DND-41 (cell line): Measurements from ENCODE around the gene SMARCA2.

Experiments used
- ATAC-seq: fragments of 200-7000 bp; cut with Tn5 transposase; 3 replicates; pipeline ENCODE4 v1.9.1; 2021; ENCODE audit warnings: low read depth; ENCODE audit not compliant: insufficient read depth
- DNase-seq: peaks from one replicate; pipeline ENCODE4 v3.0.0-alpha.2; 2020
- H2AFZ ChIP-seq: 2 replicates; pipeline ENCODE4 v1.6.0; 2012; ENCODE audit warnings: low read depth, low read length
- H3K27ac ChIP-seq: 2 replicates; pipeline ENCODE4 v1.5.1; 2012; ENCODE audit warnings: low read length, inconsistent platforms
- H3K27me3 ChIP-seq: fragments of 200-600 bp; sonication (generic); 2 replicates; pipeline ENCODE4 v1.6.0; 2012; ENCODE audit warnings: low read length, mild to moderate bottlenecking, inconsistent platforms; ENCODE audit not compliant: insufficient read depth, poor library complexity
- H3K36me3 ChIP-seq: 2 replicates; pipeline ENCODE4 v1.5.1; 2012; ENCODE audit warnings: low read length, inconsistent platforms; ENCODE audit not compliant: insufficient read depth
- H3K4me1 ChIP-seq: 2 replicates; pipeline ENCODE4 v1.5.1; 2012; ENCODE audit warnings: mild to moderate bottlenecking, low read length; ENCODE audit not compliant: insufficient read depth
- H3K4me2 ChIP-seq: 2 replicates; pipeline ENCODE4 v1.6.0; 2012; ENCODE audit warnings: mild to moderate bottlenecking, moderate library complexity, low read length, inconsistent platforms; ENCODE audit not compliant: insufficient read depth
- H3K4me3 ChIP-seq, 2 experiments: fragments of 200-600 bp in 1 of 2; shearing (Covaris generic) in 1 of 2; 2 replicates each; pipeline ENCODE4 v1.5.1; 2012 to 2016; ENCODE audit warnings: inconsistent platforms in 2 of 2, low read length in 2 of 2, mild to moderate bottlenecking in 2 of 2, low read depth in 1 of 2, moderate library complexity in 1 of 2
- H3K79me2 ChIP-seq: 2 replicates; pipeline ENCODE4 v1.6.0; 2012; ENCODE audit warnings: low read length, inconsistent platforms; ENCODE audit not compliant: insufficient read depth
- H3K9ac ChIP-seq: 2 replicates; pipeline ENCODE4 v1.6.0; 2012; ENCODE audit warnings: low read depth, mild to moderate bottlenecking, inconsistent platforms, low read length, moderate library complexity
- H3K9me3 ChIP-seq: 2 replicates; pipeline ENCODE4 v1.5.1; 2012; ENCODE audit warnings: low read length, moderate library complexity, mild to moderate bottlenecking, inconsistent platforms; ENCODE audit not compliant: insufficient read depth, severe bottlenecking
- H4K20me1 ChIP-seq: 2 replicates; pipeline ENCODE4 v1.6.0; 2012; ENCODE audit warnings: low read length; ENCODE audit not compliant: insufficient read depth
- EZH2 ChIP-seq: IDR thresholded peaks from 3 replicates; pipeline ENCODE4 v1.6.1; 2012; ENCODE audit warnings: borderline replicate concordance, low read depth, mild to moderate bottlenecking, moderate library complexity, low read length, inconsistent platforms; ENCODE audit not compliant: severe bottlenecking
- TF ChIP-seq, protein P1 (sequence below): IDR thresholded peaks from 2 replicates; pipeline ENCODE4 v1.5.1; 2012; ENCODE audit warnings: borderline replicate concordance, low read length, moderate library complexity, mild to moderate bottlenecking; ENCODE audit not compliant: poor library complexity, severe bottlenecking; ENCODE audit errors: extremely low read depth

The SMARCA2 gene

DNA sequence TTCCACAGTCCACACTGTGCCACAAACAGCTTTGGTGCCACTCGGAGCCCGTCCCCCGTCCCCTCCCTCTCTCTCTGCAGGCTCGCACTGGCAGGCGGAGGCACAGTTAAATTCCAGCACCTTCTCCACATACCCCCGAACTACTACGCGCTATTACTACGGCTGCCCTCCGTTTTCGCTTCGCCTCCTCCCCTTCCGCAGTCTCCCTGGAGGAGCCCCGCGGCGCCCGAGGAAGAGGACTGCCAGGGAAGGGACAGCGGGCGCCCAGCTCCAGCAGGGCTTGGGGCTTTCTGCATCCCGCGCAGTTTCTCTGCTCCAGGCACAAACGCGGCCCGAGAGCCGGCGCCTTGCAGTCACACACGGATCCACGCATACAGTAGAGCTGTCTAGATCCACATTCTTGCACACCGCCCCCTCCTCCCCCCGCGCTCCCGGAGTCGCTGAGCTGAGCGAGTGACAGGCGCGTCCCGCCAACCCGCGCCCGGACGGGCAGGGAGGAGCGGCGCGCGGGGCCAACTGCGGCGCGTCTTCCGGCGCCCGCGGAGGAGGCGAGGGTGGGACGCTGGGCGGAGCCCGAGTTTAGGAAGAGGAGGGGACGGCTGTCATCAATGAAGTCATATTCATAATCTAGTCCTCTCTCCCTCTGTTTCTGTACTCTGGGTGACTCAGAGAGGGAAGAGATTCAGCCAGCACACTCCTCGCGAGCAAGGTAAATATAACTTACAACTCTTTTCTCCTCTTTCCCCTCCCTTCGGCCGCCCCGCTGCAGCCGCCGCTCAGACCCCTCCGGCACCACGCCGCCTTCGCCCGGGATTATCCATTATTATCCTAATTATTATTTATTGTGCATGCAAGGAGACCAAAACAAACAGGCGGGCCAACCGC, at the start of gene SMARCA2:
Gene SMARCA2 (plus strand): TSS at position 652 of the 885 bp plus-strand sequence. CDS start 13,676 bp downstream, outside the sequence.
- TF ChIP-seq, protein P1, sequence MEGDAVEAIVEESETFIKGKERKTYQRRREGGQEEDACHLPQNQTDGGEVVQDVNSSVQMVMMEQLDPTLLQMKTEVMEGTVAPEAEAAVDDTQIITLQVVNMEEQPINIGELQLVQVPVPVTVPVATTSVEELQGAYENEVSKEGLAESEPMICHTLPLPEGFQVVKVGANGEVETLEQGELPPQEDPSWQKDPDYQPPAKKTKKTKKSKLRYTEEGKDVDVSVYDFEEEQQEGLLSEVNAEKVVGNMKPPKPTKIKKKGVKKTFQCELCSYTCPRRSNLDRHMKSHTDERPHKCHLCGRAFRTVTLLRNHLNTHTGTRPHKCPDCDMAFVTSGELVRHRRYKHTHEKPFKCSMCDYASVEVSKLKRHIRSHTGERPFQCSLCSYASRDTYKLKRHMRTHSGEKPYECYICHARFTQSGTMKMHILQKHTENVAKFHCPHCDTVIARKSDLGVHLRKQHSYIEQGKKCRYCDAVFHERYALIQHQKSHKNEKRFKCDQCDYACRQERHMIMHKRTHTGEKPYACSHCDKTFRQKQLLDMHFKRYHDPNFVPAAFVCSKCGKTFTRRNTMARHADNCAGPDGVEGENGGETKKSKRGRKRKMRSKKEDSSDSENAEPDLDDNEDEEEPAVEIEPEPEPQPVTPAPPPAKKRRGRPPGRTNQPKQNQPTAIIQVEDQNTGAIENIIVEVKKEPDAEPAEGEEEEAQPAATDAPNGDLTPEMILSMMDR = no peak
- no peak for TF ChIP-seq EZH2
- H3K4me2 ChIP-seq = peak within 1 kb of the TSS; percentile 92
- H3K36me3 ChIP-seq = no peaks in the 10 kb centered on the region; the same call in 1 of the 2 replicates
- H3K79me2 ChIP-seq = peaks cover 39% of the 10 kb centered on the region
- peak within 1 kb of the TSS; percentile 89 for H3K27ac ChIP-seq
- peaks cover 14% of the 10 kb centered on the region; the same call in 1 of the 2 replicates for H4K20me1 ChIP-seq
- peaks cover 29% of the 10 kb centered on the region for H3K4me1 ChIP-seq
- peak within 1 kb of the TSS; percentile 80 for H3K9ac ChIP-seq
- DNase-seq (peak; percentile 95), ATAC-seq (peak; percentile 82)
- no peaks in the 10 kb centered on the region for H3K27me3 ChIP-seq
- H3K4me3 ChIP-seq = peak within 1 kb of the TSS; percentile 89 to 98
- H3K9me3 ChIP-seq = no peaks in the 10 kb centered on the region
- peak within 1 kb of the TSS; percentile 93 for H2AFZ ChIP-seq

DNA sequence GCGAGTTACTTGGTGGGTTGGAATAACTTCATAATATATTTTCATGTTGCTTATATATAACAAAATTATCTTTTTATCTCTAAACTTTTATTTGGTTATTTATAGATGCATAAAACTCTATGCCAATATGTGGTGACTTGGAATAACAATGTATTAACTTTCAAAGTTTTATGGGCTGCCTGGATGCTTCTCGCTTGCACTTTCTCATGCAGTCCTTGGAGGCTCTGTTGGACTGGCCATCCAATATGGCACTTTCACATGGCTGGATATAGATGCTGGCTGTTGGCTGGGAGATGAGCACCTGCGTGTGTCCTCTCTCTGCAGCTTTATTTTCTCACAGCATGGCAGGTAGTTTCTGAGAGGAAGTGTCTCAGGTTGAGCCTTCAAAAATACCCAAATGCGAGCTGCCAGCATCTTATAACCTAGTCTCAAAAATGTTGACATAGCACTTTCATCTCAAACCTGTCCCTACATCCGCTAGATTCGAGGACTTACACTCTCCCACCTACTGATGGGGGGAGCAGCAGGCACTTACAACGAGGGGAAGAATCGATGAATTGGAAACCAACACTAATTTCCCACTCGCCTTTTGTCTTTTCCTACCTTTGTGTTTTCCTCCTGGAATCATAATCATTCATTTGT, 48.3 kb upstream of the SMARCA2 start:
- Histone ChIP-seq H3K4me1 (no peaks in the 10 kb centered on the region), H3K36me3 (no peaks in the 10 kb centered on the region), H3K27me3 (peaks cover 2% of the 10 kb centered on the region), H3K9me3 (no peaks in the 10 kb centered on the region), H3K27ac (no peak overlapping the region), H3K9ac (no peak overlapping the region), H2AFZ (no peak overlapping the region), H4K20me1 (no peaks in the 10 kb centered on the region), H3K4me3 (no peak overlapping the region), H3K79me2 (no peaks in the 10 kb centered on the region), H3K4me2 (no peak overlapping the region)
- ATAC-seq (no peak), DNase-seq (no peak)
- TF ChIP-seq, protein P1 = no peak
- no peak for TF ChIP-seq EZH2

DNA sequence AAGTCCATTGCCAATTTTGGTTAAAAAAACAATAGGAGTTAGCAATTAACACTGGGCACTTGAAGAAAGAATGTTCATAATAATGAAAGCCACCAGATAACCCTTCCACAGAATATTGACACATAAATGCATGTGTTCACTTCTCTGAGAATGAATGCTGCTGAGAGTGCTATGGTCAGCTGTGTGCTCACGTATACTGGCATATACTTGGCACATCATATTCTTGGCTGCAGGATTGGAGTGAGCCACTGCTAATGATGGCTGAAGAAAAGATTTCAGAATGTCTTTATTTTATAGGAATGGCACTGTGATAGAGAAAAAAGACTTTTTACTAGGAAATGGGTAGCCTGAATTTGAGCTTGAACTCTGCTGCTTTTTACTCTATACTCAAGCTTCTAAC, 46.0 kb upstream of the SMARCA2 start:
- peaks cover 2% of the 10 kb centered on the region for H3K27me3 ChIP-seq
- no peaks in the 10 kb centered on the region for H3K36me3 ChIP-seq
- no peak overlapping the region for H3K4me2 ChIP-seq
- H4K20me1 ChIP-seq = no peaks in the 10 kb centered on the region
- H3K79me2 ChIP-seq = no peaks in the 10 kb centered on the region
- H3K4me3 ChIP-seq = no peak overlapping the region
- no peaks in the 10 kb centered on the region for H3K4me1 ChIP-seq
- H3K27ac ChIP-seq = no peak overlapping the region
- TF ChIP-seq, protein P1 = no peak
- no peak for TF ChIP-seq EZH2
- no peak overlapping the region for H3K9ac ChIP-seq
- ATAC-seq (no peak), DNase-seq (no peak)
- H3K9me3 ChIP-seq = no peaks in the 10 kb centered on the region
- H2AFZ ChIP-seq = no peak overlapping the region
